HS-27A (cell line): Measurements from ENCODE around the gene GRIK4.
"Not testable (repeated sequence)": the region's sequence is repeated elsewhere in the genome, so short reads cannot be mapped to it uniquely, and the experiment has no call there.

Experiments
- DNase-seq: peaks from one replicate; pipeline ENCODE4 v3.0.0-alpha.2; 2012; ENCODE audit warnings: low read depth, missing footprints

The GRIK4 gene

DNA sequence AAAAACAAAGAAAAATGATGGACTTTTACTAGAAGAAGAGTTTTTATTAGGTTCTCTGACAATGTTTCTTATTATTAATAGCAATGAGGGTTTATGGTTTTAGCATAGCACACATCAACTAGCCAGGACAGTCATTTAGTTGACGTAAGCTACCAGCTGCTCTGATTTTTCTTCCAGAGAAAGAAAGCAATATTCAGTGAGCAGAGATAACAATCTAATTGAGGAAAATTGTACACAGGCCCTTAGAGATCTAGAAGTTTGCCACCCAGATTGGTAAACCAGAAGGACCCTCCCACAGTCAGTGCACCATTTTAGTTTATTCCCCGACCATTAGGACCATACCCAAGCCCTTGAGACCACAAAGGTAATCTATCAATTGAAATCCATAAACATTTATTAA is 483.6 kb downstream of the GRIK4 start:
- DNase-seq = no peak

DNA sequence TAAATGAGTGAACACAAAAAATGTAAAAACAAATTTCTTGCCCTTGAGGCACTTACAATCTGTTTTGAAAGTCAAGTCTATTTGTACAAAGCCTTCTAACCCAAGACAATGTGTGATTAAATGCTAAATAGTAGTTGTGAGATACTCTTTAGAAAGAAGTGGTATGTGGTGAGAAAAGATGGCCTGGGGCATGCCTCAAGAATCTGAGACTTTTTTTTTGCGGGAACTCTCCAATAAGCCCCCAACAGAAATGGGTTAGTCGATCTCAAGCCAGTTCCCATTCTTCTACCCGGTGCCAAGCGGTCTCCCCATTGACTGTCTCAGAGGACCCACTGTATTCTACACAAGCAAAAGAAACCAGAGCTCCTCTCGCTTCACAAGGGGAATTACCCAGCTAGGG is 485.4 kb downstream of the GRIK4 start:
- no peak for DNase-seq

- DNase-seq = no peak
These were observed 487.0 kb downstream of the GRIK4 start for GRCh38 chr11:120998581-120998980.

DNA sequence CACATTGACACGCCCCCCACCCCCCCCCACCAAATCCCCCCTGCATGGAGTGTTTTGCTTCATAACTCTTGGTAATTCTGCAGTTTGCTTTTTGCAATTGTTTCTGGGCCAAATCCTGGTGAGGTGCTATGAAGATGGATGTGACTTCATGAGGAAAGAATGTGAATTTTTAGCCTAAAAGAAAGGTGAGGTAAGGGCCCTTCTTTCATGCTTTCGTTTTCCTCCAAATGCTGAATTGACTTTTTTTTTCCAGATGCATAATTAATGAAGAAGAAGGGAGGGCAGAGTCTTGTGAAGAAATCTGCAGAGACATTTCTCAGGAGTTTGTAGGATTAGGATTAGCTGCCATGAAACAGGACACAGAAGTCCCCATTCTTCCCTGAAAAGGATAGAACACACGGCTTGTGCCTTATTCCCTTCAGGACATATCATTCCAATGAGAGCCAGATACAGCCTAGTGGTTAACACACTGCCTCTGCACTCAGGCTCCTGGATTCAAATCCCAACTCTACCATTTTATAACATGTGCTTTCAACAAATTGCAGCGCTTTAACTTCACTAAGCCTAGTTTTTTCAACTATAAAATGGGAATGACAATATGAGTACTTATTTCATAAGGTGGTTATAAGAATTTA is 492.8 kb downstream of the GRIK4 start:
- DNase-seq = no peak

DNA sequence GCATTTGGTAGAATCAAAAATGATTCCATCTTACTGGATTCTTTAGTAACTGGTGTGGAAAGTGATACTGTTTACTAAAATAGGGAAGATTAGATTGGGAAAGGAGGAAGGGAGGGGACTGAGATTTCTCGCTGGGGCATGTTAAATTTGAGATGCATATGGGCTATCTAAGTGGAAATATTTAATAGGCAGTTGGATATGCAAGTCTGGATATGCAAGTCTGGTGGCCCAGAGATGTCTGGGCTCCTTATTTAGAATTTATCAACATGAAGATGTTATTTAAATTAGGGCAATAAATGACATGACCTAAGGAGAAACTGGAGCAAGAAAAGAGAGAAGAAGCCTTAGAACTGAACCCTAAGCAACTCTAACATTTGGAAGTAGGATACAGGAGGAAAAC is 495.4 kb downstream of the GRIK4 start:
- no peak for DNase-seq

- DNase-seq = no peak
These were observed 497.0 kb downstream of the GRIK4 start for GRCh38 chr11:121008551-121008950.

GRCh38 chr11:121012091-121012490 is 500.5 kb downstream of the GRIK4 start:
- DNase-seq = no peak

DNA sequence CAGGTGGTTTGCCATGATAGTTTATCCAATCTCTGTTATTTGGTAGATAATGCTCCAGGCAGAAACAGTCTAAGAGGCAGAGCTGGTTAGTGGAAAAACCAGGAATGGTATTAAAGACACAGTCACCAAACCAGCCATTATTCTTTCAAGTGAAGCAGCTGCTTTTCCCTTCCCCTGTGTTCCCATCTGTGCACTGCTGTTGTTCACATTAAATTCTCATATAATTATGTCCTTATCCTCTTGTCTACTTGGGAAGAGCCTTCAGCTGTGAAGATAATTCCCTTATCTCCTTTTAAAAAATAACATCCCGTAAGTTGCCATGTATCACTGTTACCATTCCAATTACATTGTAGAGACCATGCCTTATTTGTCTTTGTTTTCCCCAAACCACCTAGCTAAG is 507.2 kb downstream of the GRIK4 start:
- DNase-seq = no peak

DNA sequence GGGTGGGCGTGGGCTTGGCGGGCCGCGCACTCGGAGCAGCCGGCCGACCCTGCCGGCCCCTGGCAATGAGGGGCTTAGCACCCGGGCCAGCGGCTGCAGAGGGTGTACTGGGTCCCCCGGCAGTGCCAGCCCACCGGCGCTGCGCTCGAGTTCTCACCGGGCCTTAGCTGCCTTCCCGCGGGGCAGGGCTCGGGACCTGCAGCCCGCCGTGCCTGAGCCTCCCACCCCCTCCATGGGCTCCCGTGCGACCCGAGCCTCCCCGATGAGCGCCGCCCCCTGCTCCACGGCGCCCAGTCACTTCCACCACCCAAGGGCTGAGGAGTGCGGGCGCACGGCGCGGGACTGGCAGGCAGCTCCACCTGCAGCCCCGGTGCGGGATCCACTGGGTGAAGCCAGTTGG is 510.2 kb downstream of the GRIK4 start:
- not testable (repeated sequence) for DNase-seq

DNA sequence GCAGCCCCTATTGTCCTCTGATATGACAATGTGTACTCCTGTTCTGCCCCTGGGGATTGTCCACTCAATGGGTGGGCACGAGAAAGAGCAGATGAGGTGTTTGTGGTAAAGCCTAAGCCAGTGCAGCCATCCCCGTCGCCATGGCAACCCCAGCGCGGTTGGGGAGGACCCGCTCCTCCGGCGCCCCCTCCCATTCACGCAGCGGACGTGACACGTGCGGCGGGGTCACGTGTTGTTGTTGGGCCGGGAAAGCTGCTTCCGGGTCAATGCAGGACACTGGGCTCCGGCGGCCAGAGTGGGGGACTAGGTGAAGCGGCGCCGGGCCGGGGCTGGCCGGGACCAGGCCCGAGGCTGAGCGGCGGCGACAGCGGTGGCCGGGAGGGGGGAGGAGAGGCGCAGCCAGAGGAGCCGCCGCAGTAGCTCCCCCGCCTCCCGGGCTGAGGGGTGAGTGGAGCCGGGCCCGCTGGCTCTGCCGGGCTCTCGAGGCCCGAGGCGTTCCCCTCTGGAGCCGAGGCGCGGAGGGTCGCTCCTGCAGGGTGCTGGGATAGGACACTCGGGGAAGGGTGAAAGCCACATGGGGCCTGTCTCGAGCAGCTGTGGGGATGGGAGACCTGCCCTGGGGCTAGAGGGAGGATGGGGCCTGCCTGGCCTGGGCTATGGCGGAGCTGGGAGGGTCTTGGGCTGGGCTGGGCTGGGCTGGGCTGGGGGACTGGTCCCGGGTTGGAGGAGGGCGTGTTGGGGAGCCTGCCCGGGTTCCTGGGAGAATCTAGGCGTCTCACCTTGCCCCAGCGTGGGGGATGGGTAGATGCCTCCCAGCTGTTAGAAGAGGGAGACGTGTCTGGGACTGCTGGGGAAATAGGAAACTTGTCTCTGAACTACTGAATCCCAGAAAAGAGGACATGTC is 512.6 kb downstream of the GRIK4 start, which contains the start of gene TBCEL:
Gene TBCEL, plus strand, starts transcription at position 255 of the 904 bp plus-strand sequence. CDS start 21,589 bp downstream, outside the sequence.
- peak; percentile 48 for DNase-seq

DNA sequence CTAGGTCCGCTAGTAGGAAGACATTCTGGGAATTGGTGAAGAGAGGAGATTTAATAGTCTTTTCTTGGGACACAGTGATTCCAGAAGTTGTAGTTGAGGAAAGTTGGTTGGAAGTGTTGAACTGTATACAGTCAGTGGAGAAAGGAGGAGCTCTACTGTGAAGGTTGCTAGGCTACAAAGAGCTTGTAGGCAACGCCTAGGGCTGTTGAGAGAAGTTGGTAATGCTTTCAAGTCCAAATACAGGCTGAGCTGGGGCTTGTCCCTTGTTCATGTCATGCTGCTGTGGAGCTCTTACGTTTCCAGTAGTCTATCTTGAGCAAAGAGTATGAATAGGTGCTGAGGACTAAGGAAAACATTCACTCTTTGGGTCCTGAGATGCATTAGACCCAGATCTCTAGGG is 513.4 kb downstream of the GRIK4 start:
- no peak for DNase-seq

GRCh38 chr11:121029153-121029552 is 517.6 kb downstream of the GRIK4 start:
- DNase-seq = no peak

- DNase-seq = no peak
These were observed 518.4 kb downstream of the GRIK4 start for GRCh38 chr11:121029813-121030445.

DNA sequence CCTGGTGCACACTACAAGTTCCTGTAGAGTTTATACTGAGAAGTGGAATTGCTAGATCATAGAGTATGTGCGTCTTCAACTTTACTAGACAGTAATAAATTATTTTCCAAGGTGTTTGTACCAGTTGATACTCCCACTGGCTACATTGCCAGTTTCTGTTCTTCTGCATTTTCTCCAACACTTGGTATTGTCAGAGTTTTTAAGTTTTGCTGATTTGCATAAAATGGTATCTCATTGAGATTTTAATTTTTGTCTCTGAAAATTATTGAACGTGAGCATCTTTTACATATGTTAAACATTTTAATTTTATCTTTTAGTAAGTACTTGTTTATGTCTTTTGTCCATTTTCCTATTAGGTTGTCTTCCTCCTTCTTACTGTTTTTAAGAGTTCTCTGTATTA is 519.6 kb downstream of the GRIK4 start:
- DNase-seq = no peak

- not testable (repeated sequence) for DNase-seq
These were observed 520.1 kb downstream of the GRIK4 start for GRCh38 chr11:121031648-121032047.

GRCh38 chr11:121032546-121032945 is 521.0 kb downstream of the GRIK4 start:
- DNase-seq = no peak

DNA sequence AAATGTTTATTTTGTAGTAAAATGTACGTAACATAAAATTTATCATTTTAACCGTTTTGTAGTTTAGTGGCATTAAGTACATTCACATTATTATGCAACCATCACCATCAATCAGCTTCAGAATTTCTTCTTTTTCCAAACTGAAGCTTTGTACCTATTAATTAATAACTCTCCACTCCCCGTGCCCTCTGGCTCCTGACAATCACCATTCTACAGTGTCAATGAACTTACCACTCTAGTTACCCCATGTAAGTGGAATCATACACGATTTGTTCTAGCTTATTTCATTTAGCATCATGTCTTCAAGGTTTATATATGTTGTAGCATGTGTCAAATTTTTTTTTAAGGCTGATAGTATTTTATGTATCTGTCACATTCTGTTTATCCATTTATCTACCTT is 522.1 kb downstream of the GRIK4 start:
- DNase-seq = no peak

DNA sequence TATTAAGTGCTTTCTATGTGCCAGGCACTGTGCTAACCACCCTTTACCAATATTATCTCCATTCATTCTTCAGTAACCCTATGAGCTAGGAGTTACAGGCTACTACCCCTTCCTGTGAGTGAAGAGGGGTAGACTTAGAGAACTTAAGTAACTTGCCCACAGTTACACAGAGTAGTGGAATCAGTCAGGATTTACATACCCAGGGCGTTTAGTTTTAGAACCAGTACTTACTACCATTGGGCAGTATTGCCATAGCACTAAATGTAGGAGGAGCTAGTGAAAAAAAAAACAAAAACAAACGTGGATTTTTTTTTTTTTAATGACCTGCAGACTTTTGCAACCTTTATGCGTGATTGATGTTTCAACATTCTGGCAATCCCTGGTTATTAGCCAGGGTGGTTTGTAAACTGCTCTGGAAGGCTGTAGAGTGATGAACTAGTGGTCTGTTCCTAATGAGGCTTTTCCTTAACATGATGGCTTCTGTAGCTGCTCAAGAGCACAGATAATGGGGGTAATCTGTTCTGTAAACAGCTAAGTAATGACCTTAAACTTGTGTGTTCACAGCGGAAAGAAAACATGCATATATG is 523.7 kb downstream of the GRIK4 start:
- no peak for DNase-seq

DNA sequence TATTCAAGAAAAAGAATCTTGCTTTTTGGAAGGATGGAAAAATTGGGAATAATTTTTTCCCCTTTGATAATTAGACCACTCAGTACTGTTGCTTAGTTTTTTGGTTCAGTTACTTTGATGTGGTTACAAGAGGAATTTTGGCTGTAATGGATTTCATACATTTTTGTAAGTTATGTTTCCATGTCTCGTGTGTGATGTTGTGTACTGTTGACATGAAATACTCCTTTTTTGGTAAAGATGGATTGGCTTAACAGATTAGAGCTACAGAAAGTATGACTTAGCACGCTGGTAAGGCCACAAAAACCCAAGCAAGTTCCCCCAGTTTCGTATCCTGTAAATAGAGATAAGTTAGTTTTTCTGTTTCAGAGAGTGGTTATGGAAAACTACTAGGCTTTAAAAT is 524.2 kb downstream of the GRIK4 start:
- DNase-seq = no peak

GRCh38 chr11:121037016-121037415 is 525.5 kb downstream of the GRIK4 start:
- no peak for DNase-seq
